ENCODE measurements around the gene PWWP2B. TPM values are rescaled to one million over a fixed set of nuclear protein-coding genes. Genes with fewer than 3 reads are reported as not detected.
A peak's percentile ranks its signal among the peaks of the same experiment; 100 is the strongest.

PWWP2B gene
- total RNA-seq, 1 experiment from 2014 or later, result 8.2 TPM

DNA sequence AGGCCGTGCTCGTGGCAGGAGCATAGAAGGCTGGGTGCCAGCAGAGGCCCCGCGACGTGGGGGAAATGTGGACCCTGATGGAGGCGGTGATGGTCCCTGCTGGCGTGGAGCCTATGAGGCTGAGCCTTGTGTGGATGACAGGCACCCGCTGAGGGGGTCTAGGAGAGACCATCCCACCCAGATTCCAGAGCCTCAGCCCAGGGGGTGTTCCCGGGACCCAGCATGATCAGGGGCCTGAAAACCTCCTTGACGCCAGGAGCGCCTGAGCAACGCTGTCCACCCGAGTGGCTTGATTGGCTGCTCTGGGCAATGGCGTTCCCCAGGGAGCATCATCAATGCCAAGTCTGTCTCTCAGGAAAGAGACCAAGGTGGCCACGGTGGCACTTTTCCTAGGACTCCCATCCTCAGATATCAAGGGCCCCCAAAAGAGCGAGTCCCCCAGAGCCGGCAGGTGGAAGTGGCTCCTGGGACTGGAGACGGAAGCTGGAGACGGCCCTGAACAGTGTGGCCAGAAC is 61.1 kb downstream of the PWWP2B start:
- DNase-seq (ENCODE audit: low read depth), result no peak

DNA sequence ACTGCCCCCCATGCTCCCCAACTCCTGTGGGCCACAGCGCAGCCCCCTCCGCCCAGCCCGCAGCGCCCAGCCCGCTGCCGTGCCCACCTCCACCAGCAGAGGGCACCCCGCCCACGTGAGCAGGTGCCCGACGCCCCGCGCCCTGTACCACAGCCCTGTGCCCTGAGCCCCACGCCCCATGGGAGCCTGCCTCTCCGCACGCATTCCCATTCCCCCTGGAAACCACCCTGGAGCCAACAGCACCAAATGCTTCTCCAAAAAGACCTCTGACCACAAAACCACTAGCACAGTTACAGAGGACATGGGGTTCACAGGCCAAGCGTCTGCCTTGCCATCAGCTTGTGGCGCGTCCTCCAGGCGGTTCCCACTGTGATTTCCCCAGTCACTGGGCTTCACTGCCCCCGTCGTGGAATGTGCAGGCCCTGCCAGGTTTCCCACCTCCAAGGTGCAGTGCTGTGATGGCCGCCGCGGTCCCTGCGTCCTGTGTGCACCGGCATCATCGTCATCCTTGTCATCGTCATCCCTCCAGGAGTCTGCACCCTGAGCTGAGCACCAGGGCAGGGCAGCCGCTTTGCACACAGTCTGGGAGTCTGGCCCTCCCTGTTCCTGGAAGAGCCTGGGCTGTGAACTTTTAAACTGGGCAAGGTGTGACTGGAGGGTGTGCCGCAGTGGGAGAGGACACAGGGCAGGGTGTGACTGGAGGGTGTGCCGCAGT is 61.7 kb downstream of the PWWP2B start:
- peak; percentile 7 for DNase-seq (ENCODE audit: low read depth)

DNA sequence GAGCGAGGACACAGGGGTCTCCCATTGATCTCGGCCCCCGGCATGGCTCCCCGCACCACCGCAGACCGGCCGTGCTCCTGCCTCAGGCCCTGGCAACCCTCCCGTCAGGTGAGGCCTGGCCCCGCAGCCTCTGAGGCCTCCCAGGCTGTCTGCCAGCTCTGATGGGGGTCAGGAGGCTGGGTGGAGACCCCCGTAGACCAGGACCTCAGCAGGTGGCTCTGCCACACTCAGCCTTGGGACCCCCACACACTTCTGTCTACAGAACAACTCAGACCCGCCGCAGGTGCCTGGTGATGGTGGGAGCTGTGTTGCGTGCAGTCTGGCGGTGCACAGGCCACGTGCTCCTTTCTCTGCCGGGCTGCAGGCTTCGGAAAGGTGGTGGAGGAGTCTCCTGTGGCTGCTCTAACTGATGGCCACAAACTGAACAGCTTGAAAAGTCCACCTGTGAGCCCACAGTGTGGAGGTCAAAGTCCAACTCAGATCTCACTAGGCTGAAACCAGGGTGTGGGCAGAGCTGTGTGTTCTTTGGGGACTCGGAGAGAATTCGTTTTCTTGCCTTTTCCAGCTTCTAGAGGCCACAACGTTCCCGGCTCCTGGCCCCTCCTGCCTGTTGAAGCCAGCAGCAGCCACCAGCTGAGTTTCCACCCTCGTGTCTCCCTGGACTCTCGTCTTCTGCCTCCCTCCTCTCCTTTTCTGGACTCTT is 62.5 kb downstream of the PWWP2B start:
- no peak for DNase-seq (ENCODE audit: low read depth)

DNA sequence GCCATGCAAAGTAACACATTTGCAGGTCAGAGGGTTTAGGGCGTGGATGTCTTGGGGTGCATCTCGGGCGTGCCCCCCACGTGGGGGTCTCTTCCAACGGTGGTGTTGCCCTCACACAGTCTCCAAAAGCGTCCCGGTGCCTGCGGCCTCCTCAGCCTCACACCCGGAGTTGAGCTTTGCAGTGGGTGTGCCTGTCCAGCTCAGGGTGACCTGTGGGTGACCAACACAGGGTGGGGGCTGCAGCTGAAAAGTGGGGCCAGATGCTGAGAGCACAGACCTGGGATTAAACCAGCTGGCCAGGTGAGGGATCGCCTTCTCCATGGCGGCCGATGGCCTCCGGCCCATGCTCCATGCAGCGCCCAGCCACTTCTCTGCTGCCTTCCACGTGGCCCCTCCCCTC is 63.1 kb downstream of the PWWP2B start:
- DNase-seq (ENCODE audit: low read depth), result no peak

DNA sequence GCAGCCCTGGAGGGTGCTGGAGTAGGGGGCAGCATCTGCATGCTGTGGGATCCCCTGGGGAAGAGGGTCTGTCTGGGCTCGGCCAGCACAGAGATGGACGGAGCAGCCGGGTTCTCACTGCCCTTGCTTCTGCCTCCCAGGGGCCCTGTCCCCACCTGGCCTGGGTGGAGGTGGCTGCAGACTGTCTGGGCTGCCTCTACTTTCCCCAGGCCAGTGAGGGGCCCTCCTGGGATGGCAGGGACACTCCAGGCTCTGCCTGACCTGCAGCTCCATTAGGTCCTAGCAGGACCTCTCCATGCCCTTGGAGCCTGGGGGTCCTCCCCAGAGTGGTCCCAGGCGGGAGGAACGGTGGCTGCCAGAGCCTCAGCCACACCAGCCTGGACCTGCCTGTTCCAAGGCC is 63.7 kb downstream of the PWWP2B start:
- no peak for DNase-seq (ENCODE audit: low read depth)

DNA sequence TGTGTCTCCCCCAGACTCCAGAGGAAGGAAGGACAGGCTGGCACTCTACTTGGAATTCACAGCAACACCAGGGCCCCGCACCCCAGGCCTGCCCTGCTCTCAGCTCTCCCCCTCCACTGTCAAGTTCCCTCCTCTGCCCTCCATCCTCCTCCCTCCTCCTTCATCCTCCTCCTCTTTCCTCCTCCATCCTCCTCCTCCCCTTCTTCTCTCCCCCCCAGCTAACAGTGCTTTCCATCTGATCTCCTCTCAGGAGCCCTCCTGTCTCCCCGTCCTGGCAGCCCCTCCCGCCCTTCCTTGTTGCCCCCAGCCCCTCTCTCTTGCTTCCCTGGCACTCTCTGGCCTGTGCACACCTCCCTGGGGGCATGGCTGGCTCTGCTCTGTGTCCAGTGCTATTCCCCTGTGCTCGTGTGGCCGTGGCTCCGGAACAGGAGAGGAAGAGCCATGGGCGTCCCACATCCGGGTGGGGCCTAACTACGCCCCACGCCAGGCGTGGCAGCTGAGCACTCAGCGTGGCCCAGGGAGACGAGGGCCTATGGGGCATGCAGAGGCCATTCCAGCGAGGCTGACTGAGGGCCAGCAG is 64.2 kb downstream of the PWWP2B start:
- DNase-seq (ENCODE audit: low read depth), result no peak

DNA sequence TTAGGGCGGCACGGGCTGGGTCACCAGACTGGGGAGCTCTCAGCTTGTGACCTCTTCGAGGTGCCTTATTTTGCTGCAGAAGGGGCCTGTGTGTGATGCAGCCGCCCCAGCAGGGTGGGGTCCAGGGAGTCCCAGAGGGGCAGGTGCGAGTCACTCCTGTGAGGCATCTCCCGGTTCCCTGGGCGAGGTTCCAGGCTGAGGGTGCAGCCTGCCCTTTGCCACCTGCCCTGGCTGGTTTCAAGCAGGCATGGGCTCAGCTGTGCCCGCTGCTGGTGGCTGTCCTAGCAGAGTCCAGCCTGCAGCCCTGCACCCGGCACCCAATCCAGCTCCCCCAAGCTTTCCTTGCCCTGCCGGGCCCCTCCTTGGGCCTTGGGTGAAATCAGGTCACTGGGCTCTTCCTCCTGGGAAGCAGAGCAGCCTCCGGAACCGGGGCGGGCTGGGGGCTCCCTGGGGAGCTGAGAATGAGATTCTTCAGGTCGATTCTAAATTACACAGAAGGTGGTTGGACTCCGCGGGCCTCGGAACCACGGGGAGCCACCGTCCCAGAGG is 64.8 kb downstream of the PWWP2B start:
- no peak for DNase-seq (ENCODE audit: low read depth)

DNA sequence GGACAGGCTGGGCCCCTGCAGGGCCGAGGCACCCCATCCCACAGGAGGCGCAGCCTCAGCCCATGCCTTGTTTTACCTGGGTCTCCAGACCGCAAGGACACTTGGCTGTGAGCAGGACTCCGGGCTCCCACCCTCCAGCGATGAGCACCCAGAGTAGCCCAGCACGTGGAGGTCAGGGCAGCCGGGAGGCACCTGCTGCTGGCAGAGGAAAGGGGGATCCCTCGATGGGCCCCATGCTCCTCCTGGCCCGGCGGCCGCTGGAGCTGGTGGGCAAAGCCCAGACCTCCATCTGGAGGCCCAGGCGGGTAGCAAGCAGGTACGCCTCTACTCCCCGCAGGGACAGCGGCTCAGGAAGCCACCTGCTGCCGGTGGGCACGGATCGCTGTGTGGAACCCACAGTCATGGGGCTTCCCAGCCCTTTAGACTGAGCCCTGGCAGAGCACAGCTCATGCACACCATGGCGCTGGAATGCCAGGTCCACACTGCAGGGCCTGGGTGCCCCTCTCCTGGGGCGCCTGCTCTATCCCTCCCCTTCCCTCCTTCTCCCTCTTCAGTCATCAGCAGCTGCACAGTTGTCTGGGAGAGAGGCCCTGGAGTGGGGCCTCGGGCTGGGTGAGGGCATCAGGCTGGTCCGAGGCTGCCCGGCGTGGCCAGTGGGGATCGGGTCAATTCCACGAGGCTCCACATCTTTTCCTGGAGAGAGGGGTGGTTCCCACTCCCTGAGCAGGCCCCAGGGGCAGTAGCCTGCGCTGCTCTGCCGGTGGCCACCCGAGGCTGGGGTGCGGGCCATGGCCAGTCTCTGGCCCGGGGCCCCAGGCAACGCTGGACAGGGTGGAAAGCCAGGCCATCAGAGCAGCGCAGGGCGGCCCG is 65.7 kb downstream of the PWWP2B start:
- DNase-seq (ENCODE audit: low read depth), result no peak

DNA sequence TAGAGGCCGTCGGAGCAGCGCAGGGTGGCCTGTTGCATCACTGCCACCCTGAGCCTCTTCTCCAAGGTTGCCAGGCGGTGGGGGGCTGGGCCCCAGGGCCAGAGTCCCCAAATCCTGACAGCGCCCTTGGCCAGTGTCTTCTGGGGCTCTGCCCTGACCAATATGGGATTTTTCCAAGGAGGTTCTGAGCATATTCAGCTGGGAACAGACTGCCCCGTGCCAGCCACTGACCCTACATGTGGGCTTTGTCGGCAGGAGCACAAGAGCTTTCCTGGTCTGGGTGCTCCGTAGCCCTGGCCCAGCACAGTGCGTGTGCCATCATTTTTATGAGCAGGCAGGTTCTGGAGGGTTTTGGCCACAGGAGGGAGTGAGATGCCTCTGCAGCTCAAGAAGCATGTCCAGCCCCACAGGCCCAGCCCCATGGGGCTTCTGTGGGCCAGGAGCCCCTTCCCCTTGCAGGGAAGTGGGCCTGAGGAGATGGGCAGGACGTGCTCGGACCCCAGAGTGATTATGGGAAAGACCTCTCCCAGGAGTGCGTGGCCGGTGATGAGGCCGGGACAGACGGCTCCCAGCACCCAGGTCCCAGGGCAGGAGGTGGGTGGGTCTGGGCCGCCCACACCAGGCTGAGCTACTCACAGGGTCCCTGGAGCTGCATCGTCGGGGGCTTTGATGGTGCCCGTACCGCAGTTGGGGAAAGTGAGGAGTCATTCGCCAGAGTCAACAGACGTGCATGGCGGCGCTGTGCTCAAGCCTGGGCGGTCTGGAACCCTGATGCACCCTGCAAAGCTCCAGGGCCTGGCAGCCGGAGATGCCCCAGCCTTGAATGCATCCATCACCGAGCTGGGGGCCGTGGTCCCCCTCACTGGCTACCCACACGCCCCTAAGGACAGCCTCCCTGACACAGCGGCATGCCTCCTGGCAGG is 66.6 kb downstream of the PWWP2B start:
- no peak for DNase-seq (ENCODE audit: low read depth)

DNA sequence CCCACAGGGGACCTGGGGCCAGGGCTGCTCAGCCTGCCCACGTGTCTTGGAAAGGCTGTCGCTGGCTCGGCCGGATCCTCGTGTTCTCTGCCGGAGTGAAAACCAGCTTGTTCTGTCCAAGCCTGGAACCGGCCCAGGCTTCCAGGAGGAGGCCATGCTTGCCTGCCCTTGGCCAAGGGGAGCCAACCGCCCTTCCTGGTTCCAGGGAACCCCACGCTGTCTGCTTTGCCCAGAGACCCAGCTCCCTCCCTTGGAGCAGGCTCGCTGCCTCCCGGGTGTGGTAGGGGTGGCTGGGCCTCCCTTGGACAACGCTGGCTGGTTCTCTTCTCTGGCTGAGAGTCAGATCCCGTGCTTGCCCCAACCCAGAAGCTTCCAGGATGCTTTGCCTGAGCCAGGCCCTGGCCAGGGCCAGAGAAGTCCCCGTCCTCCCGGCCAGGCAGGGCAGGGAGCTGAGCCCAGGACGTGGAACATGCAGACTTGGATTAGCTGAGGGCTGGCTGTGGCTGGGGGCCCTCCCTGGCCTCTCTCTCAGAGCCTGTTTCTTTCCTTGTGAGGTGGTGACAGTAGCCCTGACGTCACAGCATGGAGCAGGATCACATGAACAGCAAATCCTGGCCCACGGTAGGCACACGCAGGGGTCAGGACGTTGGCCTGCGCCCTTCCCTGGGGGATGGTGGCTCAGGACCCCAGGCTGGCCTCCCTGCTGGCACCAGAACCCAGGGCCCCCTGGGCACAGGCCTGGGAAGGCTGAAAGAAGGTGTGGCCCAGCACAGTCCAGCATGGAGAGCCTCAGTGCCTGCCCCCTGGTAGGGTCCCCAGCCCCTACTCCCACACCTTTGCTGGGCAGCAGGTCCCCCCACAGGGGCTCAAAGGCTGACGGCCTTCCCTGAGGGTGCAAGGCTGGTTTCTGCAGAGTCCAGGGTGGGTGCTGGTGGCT is 67.5 kb downstream of the PWWP2B start:
- no peak for DNase-seq (ENCODE audit: low read depth)

DNA sequence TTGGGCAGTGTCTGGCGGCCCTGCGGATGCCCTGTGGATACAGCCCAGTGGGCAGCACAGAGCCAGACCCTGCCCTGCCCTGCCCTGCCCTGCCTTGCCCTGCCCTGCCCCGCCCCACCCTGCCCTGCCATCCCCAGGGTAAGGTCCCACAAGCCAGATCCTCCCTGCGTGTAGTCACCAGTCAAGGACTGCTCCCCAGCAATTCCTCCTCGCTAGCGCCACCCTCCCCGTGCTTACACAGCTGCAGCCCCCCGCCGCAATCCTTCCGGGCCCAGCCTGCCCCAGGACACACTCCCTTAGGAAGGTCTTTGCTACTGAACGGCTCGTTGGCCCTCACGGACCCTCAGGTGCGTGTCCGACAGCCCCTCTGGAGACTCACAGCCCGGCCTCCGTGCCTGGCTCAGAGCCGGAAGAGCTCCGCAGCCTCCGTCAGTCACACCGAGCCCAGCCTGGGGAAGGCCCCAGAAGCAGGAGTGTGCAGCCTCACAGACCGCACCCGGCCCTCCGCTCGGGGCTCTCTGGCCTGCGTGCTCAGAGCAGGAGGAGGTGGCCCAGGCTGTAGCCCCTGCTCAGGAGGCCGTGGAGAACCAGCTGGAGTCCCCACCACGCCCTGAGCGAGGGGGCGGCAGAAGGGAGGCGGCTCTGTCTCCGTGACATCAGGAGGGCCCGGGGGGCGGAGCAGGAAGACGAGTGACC is 68.3 kb downstream of the PWWP2B start:
- no peak for DNase-seq (ENCODE audit: low read depth)

DNA sequence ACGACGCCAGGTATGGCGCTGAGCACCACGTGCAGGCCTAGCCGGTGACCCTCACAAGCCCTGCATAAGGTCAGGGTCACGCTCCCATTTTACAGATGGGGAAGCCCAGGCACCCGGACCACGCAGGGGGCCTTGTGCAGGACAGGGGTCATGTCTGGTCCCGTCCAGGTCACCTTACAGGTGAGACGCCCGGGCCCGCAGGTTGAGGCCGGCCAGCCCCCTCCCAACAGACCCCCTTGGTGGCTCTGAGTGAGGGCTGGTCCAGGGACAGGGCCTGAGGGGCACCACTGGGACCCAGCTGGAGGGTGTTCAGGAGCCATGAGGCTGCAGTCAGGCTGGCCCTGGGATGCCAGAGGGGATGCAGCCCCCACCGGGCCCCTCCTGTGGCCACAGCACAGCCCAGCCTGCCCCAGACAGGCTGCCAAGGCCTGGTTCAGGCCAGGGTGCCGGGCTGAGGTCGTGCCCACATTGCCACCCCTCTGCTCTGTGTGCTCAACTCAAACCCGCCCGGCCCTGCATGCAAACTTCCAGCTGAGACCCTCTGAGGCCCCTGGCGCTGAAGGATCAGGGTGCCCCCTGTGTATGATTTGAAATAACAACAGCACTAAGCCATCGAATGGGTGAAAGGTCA is 69.0 kb downstream of the PWWP2B start:
- no peak for DNase-seq (ENCODE audit: low read depth)

DNA sequence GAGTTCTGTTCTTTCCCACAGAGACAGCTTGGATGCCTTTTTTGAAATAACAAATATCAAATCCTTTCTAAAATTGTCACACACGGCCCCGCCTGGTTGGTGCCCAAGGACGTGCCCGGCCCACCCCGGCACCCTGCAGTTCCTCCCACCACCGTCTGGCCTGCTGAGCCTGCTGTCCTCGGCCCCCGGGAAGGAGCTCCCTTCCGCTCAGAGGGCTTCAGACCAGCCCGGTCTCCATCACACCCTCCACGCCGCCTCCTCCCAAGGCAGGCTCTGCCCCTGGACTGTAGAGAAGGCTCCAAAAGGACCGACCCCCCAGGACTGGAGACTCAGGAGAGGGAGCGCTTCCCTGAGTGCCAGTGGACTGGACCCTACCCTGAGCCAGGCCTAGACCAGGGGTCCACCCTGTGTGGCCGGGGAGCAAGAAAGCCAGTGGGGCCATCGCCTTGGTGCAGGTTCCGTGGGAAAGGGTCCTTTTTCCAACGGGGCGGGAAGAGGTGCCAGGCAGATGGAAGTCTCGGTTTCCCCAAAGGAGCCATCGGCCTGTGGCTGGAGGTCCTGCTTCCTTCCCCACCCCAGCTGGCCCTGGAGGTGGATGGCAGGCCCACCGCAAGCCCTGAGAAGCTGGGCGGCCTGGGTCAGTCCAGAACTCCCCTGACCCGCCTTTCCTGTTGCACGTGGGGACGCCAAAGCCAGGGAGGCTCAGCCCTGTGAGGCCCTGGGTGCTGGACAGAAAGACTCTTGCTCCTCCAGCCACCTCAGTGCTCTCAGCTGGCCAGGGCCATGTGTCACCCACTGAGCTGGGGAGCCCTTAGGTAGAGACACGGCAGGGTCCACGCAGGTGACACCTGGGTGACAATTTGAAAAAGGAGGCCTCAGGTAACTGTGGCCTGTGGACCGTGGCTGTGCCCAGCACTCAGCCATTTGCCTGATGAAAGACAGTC is 69.8 kb downstream of the PWWP2B start:
- DNase-seq (ENCODE audit: low read depth), result no peak
